Posterior cingulate gyrus (tissue), 11 donors: ENCODE measurements around the gene KATNB1.
"Not testable (repeated sequence)": the region's sequence is repeated elsewhere in the genome, so short reads cannot be mapped to it uniquely, and the experiment has no call there.

Experiments
- DNase-seq, 10 donors: peaks; one replicate each; pipeline versions ENCODE4 v3.0.0 to v3.0.0-alpha.2; 2020 to 2021; ENCODE audit warnings: mixed read lengths in 3 of 10
- intact Hi-C: fragments of 100-400 bp; cut with DNase I; formaldehyde crosslinking; loops from one replicate; pipeline ENCODE4 v1.15.1; 2023

KATNB1 gene

DNA sequence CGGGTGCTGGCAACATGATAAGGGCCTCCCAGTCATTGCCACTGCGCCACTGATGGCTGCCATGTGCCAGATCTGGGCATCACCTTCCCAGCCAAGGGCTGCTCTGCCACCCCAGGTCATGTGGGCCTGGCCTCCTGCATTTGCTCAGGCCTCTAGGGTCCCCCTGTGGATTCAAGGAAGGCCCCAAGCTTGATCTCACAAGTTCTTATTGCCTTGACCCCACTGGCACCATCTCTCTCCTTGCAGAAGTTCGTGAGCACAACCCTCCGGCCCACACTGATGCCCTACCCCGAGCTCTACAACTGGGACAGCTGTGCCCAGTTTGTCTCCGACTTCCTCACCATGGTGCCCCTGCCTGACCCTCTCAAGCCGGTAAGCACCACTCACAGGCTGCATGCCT is 35.7 kb upstream of the KATNB1 start:
- peak in 1 of 10 donors; percentile 62 for DNase-seq
- intact Hi-C loops = no loop called here

DNA sequence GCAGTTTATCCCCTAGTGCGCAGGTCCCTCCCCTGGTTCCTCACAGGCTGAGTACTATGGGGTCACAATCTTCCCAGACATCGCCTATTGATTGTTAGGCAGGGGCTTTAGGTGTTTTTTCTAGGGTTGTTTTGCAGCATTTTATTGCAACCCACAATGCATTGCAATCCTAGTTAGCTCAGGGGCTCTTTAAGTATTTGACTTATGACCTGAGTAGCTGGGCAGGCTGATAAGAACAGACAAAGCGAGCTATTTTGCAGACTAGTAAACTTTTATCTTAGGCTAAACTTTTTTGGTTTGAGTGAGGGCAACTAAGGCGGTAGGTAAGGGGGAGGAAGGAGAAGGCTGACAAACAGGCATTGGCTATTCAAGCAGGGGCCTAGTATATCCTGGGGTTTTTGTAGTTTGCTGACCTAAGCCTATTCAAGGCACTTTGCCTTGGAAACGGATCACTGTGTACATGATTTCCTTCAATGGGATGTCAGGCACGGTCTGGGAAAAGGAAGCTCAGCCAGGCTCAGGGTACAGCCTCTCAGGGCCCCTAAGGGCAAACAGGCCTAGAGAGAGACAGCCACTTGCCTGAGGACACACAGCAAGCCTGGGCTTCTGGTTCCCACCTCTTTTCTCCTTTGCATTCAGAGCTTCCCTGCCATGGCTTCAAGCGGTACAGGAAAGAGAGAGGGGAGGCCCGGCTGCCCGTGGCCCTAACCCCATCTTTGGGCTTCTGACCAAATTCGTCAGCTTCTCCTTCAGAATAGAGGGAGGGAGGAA is 34.6 kb upstream of the KATNB1 start:
- intact Hi-C loops = no loop called here
- peak in 2 of 10 donors; percentile 4 to 43 for DNase-seq

DNA sequence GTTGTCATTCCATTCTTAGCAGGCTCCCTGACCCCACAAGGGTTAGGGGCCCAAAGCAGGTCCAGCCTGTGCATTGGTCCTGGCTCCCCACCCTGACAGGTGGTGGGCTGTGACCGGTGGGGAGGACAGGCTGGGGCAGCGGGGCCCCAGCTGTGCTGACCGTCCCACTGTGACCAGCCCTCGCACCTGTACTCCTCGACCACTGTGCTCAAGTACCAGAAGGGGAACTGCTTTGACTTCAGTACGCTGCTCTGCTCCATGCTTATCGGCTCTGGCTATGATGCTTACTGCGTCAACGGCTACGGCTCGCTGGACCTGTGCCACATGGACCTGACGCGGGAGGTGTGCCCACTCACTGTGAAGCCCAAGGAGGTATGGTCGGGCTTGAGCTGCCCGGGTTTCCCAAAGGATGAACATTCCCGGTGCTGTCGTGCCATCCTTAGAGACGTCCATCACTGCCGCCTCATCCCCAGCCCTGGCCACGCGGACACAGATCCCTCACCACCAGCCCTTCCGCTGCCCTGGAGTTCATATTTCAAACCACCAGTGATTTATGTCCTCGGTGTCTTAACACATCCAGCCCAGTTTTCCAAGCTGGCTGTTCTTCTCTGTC is 33.7 kb upstream of the KATNB1 start:
- intact Hi-C loops = no loop called here
- peak in 2 of 10 donors; percentile 22 to 61 for DNase-seq

GRCh38 chr16:57703416-57704010 is 32.1 kb upstream of the KATNB1 start:
- intact Hi-C loops = no loop called here
- peak in 2 of 10 donors; percentile 31 to 53 for DNase-seq

GRCh38 chr16:57704011-57704904 is 31.3 kb upstream of the KATNB1 start:
- peak in 2 of 10 donors; percentile 28 to 45 for DNase-seq

GRCh38 chr16:57704905-57705852 is 30.4 kb upstream of the KATNB1 start:
- intact Hi-C loops = no loop called here
- peak in 2 of 10 donors; percentile 2 to 17 for DNase-seq

More at GRCh38 chr16:57704011-57704904, 31.3 kb upstream of the KATNB1 start:
- intact Hi-C loops = no loop called here

DNA sequence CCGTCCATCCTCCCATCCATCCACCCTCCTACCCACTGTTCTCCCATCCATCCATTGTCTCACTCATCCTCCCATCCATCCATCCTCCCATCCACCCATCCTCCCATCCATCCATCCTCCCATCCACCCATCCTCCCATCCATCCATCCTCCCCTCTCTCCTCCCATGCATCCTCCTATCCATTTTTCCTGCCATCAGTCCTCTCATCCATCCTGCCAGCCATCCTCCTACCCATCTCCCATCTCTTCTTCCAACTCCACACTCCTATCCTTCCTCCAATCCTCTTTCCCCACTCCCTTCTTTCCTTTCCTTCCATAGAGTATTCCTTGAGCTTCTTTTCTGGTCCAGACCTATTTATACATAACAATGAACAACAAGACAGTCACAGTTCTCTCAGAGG is 28.9 kb upstream of the KATNB1 start:
- intact Hi-C loops = no loop called here
- peak in 2 of 10 donors; percentile 7 to 18 for DNase-seq

DNA sequence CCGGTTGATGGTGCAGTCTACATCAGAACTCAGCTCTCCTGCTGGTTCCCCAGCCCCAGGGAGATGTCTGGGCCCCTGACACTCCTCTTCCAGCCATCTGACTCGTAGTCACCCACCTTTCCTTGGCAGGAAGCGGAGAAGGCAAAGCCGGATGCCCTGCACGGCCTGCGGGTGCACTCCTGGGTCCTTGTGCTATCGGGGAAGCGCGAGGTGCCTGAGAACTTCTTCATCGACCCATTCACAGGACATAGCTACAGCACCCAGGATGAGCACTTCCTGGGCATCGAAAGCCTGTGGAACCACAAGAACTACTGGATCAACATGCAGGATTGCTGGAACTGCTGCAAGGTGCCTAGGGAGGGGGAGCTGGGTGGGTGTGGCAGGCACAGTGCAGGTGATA is 28.2 kb upstream of the KATNB1 start:
- DNase-seq = peak in 2 of 10 donors; percentile 42 to 49
- intact Hi-C loops = no loop called here

DNA sequence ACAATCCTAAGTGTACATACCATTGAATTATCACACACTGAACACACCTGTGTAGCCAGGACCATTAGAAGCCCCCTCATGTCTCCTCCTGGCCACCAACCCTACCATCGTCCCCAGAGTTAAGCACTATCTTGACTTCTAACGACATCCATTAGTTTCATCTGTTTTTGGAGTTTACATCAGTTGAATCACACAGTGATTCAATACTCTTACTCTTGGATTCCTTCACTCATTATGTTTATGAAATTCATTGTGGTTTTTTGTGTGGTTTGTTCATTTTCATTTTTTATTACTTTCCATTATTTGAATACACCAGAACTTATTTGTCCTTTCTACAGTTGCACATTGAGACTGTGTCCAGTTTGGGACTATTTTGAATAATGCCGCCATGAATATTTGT is 27.4 kb upstream of the KATNB1 start:
- no peak for DNase-seq
- intact Hi-C loops = no loop called here

- DNase-seq = peak in 2 of 10 donors; percentile 10 to 19
- intact Hi-C loops = no loop called here
Observed at GRCh38 chr16:57709663-57710062, 25.9 kb upstream of the KATNB1 start.

- intact Hi-C loops = no loop called here
- DNase-seq = peak in 2 of 10 donors; percentile 12 to 13
Observed at GRCh38 chr16:57711346-57711745, 24.2 kb upstream of the KATNB1 start.

GRCh38 chr16:57711993-57712392 is 23.6 kb upstream of the KATNB1 start:
- no peak for DNase-seq
- intact Hi-C loops = no loop called here

DNA sequence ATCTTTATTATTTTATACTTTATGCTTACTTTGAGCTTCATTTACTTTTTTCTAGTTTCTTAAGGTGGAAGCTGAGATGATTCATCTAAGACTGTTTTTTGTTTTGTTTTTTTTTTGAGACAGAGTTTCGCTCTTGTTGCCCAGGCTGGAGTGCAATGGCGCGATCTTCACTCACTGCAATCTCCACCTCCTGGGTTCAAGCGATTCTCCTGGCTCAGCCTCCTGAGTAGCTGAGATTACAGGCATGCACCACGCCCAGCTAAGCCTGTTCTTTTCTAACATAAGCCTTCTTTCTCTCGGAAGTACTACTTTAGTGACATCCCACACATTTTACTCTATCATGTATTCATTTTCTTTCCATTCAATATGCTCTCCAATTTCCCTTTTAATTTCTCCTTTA is 23.0 kb upstream of the KATNB1 start:
- intact Hi-C loops = not testable (repeated sequence)
- DNase-seq = peak in 2 of 10 donors; percentile 17 to 32

DNA sequence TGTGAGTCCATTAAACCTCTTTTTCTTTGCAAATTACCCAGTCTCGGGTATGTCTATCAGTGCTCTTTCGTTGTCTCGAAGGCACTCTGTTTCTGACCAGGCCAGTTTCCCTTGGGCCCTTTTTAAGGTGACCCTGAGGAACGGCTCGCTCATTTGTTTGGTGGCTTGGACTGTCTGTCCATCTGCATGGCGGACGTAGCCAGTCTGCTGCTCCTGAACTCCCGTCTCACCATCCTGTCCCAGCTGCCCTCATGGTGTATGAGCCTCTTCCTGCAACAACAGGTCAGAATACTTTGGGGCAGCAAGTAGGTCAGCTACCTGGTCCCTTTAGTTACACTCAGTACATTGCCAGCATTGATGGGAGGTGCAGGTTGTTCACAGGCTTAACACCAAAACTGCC is 22.0 kb upstream of the KATNB1 start:
- intact Hi-C loops = no loop called here
- peak in 2 of 10 donors; percentile 12 to 54 for DNase-seq

GRCh38 chr16:57714047-57714446 is 21.5 kb upstream of the KATNB1 start:
- DNase-seq = peak in 1 of 10 donors; percentile 14
- intact Hi-C loops = no loop called here

DNA sequence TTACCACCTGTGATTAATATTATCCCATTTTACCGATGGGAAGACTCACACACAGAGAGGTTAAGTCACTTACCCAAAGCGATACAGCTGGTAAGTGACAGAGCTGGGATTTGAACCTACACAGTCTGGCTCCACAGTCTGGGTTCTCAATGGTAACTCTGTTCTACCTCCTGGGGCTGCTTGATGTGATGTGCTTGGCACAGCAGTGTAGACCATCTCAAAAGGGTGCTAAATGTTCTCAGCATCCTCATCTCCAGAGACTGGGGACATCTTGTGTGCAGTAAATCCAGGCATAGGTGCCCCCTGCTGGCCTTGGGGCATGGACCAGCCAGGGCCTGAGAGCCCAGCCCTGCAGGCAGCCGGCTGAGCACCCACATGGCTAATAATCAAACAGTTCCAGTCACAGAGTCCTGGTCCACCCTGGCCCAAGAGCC is 15.4 kb upstream of the KATNB1 start:
- intact Hi-C loops = loop anchor here (1.0 to 10.0 kb wide), 2 partner anchors 55 to 129 kb away; partner anchors contain the start of gene ADGRG3

GRCh38 chr16:57721356-57722209 is 14.0 kb upstream of the KATNB1 start:
- intact Hi-C loops = loop anchor here (10.0 kb wide), 1 partner anchor 57 kb away; the partner anchor contains the start of gene ADGRG3
- DNase-seq = peak in 2 of 10 donors; percentile 29 to 68

More for the DNA sequence above, 15.4 kb upstream of the KATNB1 start:
- DNase-seq = peak in 7 of 10 donors; percentile 44 to 92 (median 58)

- no peak for DNase-seq
- intact Hi-C loops = loop anchor here (10.0 kb wide), 1 partner anchor 57 kb away; the partner anchor contains the start of gene ADGRG3
Observed at GRCh38 chr16:57722210-57722499, 13.4 kb upstream of the KATNB1 start.
